ENCODE measurements around the gene SEC23IP. TPM values are rescaled to one million over a fixed set of nuclear protein-coding genes. Genes with fewer than 3 reads are reported as not detected.

Gene SEC23IP
- total RNA-seq, 1 donor: 28.6 TPM

- no peaks in the 10 kb centered on the region for H3K27me3 ChIP-seq (ENCODE audit: insufficient read depth, low read length)
- TF ChIP-seq CTCF (IDR thresholded peaks at IDR 0.05; ENCODE audit: extremely low read depth, low read depth, low read length): no peak
- H3K9me3 ChIP-seq (ENCODE audit: low read depth, low read length): peaks cover 2% of the 10 kb centered on the region
- no peak overlapping the region for H3K27ac ChIP-seq (ENCODE audit: low read depth, low read length)
- H3K4me2 ChIP-seq (ENCODE audit: insufficient read depth, low read length): no peak overlapping the region
- H3K4me3 ChIP-seq (ENCODE audit: insufficient read depth, low read length): no peak overlapping the region
- H4K20me1 ChIP-seq (ENCODE audit: insufficient read depth, low read length): no peaks in the 10 kb centered on the region
- no peak for DNase-seq (ENCODE audit: insufficient read length, low spot score, missing footprints)
- no peaks in the 10 kb centered on the region for H3K4me1 ChIP-seq (ENCODE audit: insufficient read depth, low read length)
- H3K36me3 ChIP-seq (ENCODE audit: insufficient read depth, low read length): no peaks in the 10 kb centered on the region
- H2AFZ ChIP-seq (ENCODE audit: low read length): no peak overlapping the region
- no peaks in the 10 kb centered on the region for H3K79me2 ChIP-seq (ENCODE audit: insufficient read depth, low read length)
Observed at GRCh38 chr10:119962837-119963236, 70.3 kb downstream of the SEC23IP start.

GRCh38 chr10:119967066-119967465 is 74.5 kb downstream of the SEC23IP start:
- Histone ChIP-seq H2AFZ (ENCODE audit: low read length) (no peak overlapping the region), H3K36me3 (ENCODE audit: insufficient read depth, low read length) (no peaks in the 10 kb centered on the region), H3K9me3 (ENCODE audit: low read depth, low read length) (peaks cover 2% of the 10 kb centered on the region), H3K27ac (ENCODE audit: low read depth, low read length) (no peak overlapping the region), H3K4me1 (ENCODE audit: insufficient read depth, low read length) (no peaks in the 10 kb centered on the region), H3K27me3 (ENCODE audit: insufficient read depth, low read length) (no peaks in the 10 kb centered on the region), H3K79me2 (ENCODE audit: insufficient read depth, low read length) (no peaks in the 10 kb centered on the region), H3K4me3 (ENCODE audit: insufficient read depth, low read length) (no peak overlapping the region), H3K4me2 (ENCODE audit: insufficient read depth, low read length) (no peak overlapping the region), H4K20me1 (ENCODE audit: insufficient read depth, low read length) (no peaks in the 10 kb centered on the region)
- no peak for TF ChIP-seq CTCF (IDR thresholded peaks at IDR 0.05; ENCODE audit: extremely low read depth, low read depth, low read length)
- DNase-seq (ENCODE audit: insufficient read length, low spot score, missing footprints): no peak

GRCh38 chr10:119969609-119970008 is 77.1 kb downstream of the SEC23IP start:
- DNase-seq (ENCODE audit: insufficient read length, low spot score, missing footprints): no peak
- H4K20me1 ChIP-seq (ENCODE audit: insufficient read depth, low read length): no peaks in the 10 kb centered on the region
- H3K9me3 ChIP-seq (ENCODE audit: low read depth, low read length): peaks cover 2% of the 10 kb centered on the region
- no peak overlapping the region for H2AFZ ChIP-seq (ENCODE audit: low read length)
- H3K79me2 ChIP-seq (ENCODE audit: insufficient read depth, low read length): no peaks in the 10 kb centered on the region
- H3K4me3 ChIP-seq (ENCODE audit: insufficient read depth, low read length): no peak overlapping the region
- H3K27me3 ChIP-seq (ENCODE audit: insufficient read depth, low read length): no peaks in the 10 kb centered on the region
- H3K36me3 ChIP-seq (ENCODE audit: insufficient read depth, low read length): no peaks in the 10 kb centered on the region
- H3K4me2 ChIP-seq (ENCODE audit: insufficient read depth, low read length): no peak overlapping the region
- H3K27ac ChIP-seq (ENCODE audit: low read depth, low read length): no peak overlapping the region
- TF ChIP-seq CTCF (IDR thresholded peaks at IDR 0.05; ENCODE audit: extremely low read depth, low read depth, low read length): no peak
- H3K4me1 ChIP-seq (ENCODE audit: insufficient read depth, low read length): no peaks in the 10 kb centered on the region

- no peak overlapping the region for H3K27ac ChIP-seq (ENCODE audit: low read depth, low read length)
- no peaks in the 10 kb centered on the region for H4K20me1 ChIP-seq (ENCODE audit: insufficient read depth, low read length)
- H3K9me3 ChIP-seq (ENCODE audit: low read depth, low read length): peaks cover 2% of the 10 kb centered on the region
- H2AFZ ChIP-seq (ENCODE audit: low read length): no peak overlapping the region
- no peaks in the 10 kb centered on the region for H3K36me3 ChIP-seq (ENCODE audit: insufficient read depth, low read length)
- no peak overlapping the region for H3K4me2 ChIP-seq (ENCODE audit: insufficient read depth, low read length)
- no peaks in the 10 kb centered on the region for H3K4me1 ChIP-seq (ENCODE audit: insufficient read depth, low read length)
- H3K27me3 ChIP-seq (ENCODE audit: insufficient read depth, low read length): no peaks in the 10 kb centered on the region
- H3K79me2 ChIP-seq (ENCODE audit: insufficient read depth, low read length): no peaks in the 10 kb centered on the region
- no peak for TF ChIP-seq CTCF (IDR thresholded peaks at IDR 0.05; ENCODE audit: extremely low read depth, low read depth, low read length)
- no peak for DNase-seq (ENCODE audit: insufficient read length, low spot score, missing footprints)
- H3K4me3 ChIP-seq (ENCODE audit: insufficient read depth, low read length): no peak overlapping the region
Observed at GRCh38 chr10:119970107-119970506, 77.6 kb downstream of the SEC23IP start.
